ENCODE data around the gene REPS1. TPM values are rescaled to one million over a fixed set of nuclear protein-coding genes. Genes with fewer than 3 reads are reported as not detected.
"Not testable (repeated sequence)": the region's sequence is repeated elsewhere in the genome, so short reads cannot be mapped to it uniquely, and the experiment has no call there.

The REPS1 gene
- total and polyA plus RNA-seq, 4 donors = 13.5 to 68.2 (median 25.9) TPM

- no peak overlapping the region for H3K4me3 ChIP-seq
- H3K27ac ChIP-seq (ENCODE audit: low read depth in 1 of 2, low read length in 1 of 2) = no peak overlapping the region
- no peak for TF ChIP-seq CTCF (IDR thresholded peaks at IDR 0.05; ENCODE audit: control extremely low read depth, extremely low read depth)
- no peaks in the 10 kb centered on the region for H3K9me3 ChIP-seq (ENCODE audit: control insufficient read depth in 4 of 4, insufficient read depth in 3 of 4, low read length in 3 of 4)
- H3K27me3 ChIP-seq (ENCODE audit: control insufficient read depth in 3 of 3, insufficient read depth in 3 of 3, low read length in 2 of 3) = no peaks in the 10 kb centered on the region
- peaks cover 0 to 15% (median 5%) of the 10 kb centered on the region in 5 donors for H3K4me1 ChIP-seq (ENCODE audit: control insufficient read depth in 5 of 5, insufficient read depth in 5 of 5, low read length in 5 of 5)
- no peaks in the 10 kb centered on the region for H3K36me3 ChIP-seq (ENCODE audit: control insufficient read depth in 4 of 4, insufficient read depth in 4 of 4, low read length in 4 of 4)
- ATAC-seq (ENCODE audit: insufficient read depth, low FRiP score) = no peak
- peak in 2 of 3 donors; percentile 27 to 31 for DNase-seq
- H3K9ac ChIP-seq (ENCODE audit: insufficient read depth in 1 of 2, low read length in 2 of 2) = no peak overlapping the region
- 8 to 18% methylated on average over 10 of the region's 10 CpGs for WGBS, 2 donors
These were observed 39.6 kb upstream of the REPS1 start for GRCh38 chr6:139027620-139028182.

- H3K36me3 ChIP-seq (ENCODE audit: control insufficient read depth in 4 of 4, insufficient read depth in 4 of 4, low read length in 4 of 4); H3K27me3 ChIP-seq (ENCODE audit: control insufficient read depth in 3 of 3, insufficient read depth in 3 of 3, low read length in 2 of 3); H3K27ac ChIP-seq (ENCODE audit: low read depth in 1 of 2, low read length in 1 of 2); H3K4me3 ChIP-seq; DNase-seq; ATAC-seq (ENCODE audit: insufficient read depth, low FRiP score); H3K9me3 ChIP-seq (ENCODE audit: control insufficient read depth in 4 of 4, insufficient read depth in 3 of 4, low read length in 3 of 4); H3K9ac ChIP-seq (ENCODE audit: insufficient read depth in 1 of 2, low read length in 2 of 2): not testable (repeated sequence)
- 66 to 70% methylated on average over 3 of the region's 3 CpGs for WGBS, 2 donors
- peaks cover 0 to 15% (median 5%) of the 10 kb centered on the region in 5 donors for H3K4me1 ChIP-seq (ENCODE audit: control insufficient read depth in 5 of 5, insufficient read depth in 5 of 5, low read length in 5 of 5)
These were observed 37.4 kb upstream of the REPS1 start for GRCh38 chr6:139025416-139025815.

- DNase-seq (no peak), ATAC-seq (ENCODE audit: insufficient read depth, low FRiP score) (no peak)
- Histone ChIP-seq H3K9me3 (ENCODE audit: control insufficient read depth in 4 of 4, insufficient read depth in 3 of 4, low read length in 3 of 4) (no peaks in the 10 kb centered on the region), H3K4me3 (no peak overlapping the region), H3K27ac (ENCODE audit: low read depth in 1 of 2, low read length in 1 of 2) (no peak overlapping the region), H3K9ac (ENCODE audit: insufficient read depth in 1 of 2, low read length in 2 of 2) (no peak overlapping the region), H3K4me1 (ENCODE audit: control insufficient read depth in 5 of 5, insufficient read depth in 5 of 5, low read length in 5 of 5) (peaks cover 0 to 11% (median 0%) of the 10 kb centered on the region in 5 donors), H3K27me3 (ENCODE audit: control insufficient read depth in 3 of 3, insufficient read depth in 3 of 3, low read length in 2 of 3) (no peaks in the 10 kb centered on the region), H3K36me3 (ENCODE audit: control insufficient read depth in 4 of 4, insufficient read depth in 4 of 4, low read length in 4 of 4) (no peaks in the 10 kb centered on the region)
- no peak for TF ChIP-seq CTCF (IDR thresholded peaks at IDR 0.05; ENCODE audit: control extremely low read depth, extremely low read depth)
- 95 to 97% methylated on average over 3 of the region's 3 CpGs for WGBS, 2 donors
These were observed 32.6 kb upstream of the REPS1 start for GRCh38 chr6:139020689-139021088.

GRCh38 chr6:139019722-139020121 lies 31.7 kb upstream of the REPS1 start:
- DNase-seq (no peak), ATAC-seq (ENCODE audit: insufficient read depth, low FRiP score) (no peak)
- H3K9ac ChIP-seq (ENCODE audit: insufficient read depth in 1 of 2, low read length in 2 of 2) = no peak overlapping the region
- H3K27ac ChIP-seq (ENCODE audit: low read depth in 1 of 2, low read length in 1 of 2) = no peak overlapping the region
- H3K27me3 ChIP-seq (ENCODE audit: control insufficient read depth in 3 of 3, insufficient read depth in 3 of 3, low read length in 2 of 3) = no peaks in the 10 kb centered on the region
- no peaks in the 10 kb centered on the region for H3K9me3 ChIP-seq (ENCODE audit: control insufficient read depth in 4 of 4, insufficient read depth in 3 of 4, low read length in 3 of 4)
- no peak overlapping the region for H3K4me3 ChIP-seq
- H3K36me3 ChIP-seq (ENCODE audit: control insufficient read depth in 4 of 4, insufficient read depth in 4 of 4, low read length in 4 of 4) = no peaks in the 10 kb centered on the region
- WGBS, 2 donors = 86 to 97% methylated on average over 2 of the region's 2 CpGs
- TF ChIP-seq CTCF (IDR thresholded peaks at IDR 0.05; ENCODE audit: control extremely low read depth, extremely low read depth) = no peak
- H3K4me1 ChIP-seq (ENCODE audit: control insufficient read depth in 5 of 5, insufficient read depth in 5 of 5, low read length in 5 of 5) = peaks cover 0 to 11% (median 2%) of the 10 kb centered on the region in 5 donors
